NT2/D1 (cell line): ENCODE measurements around the gene GLT8D2.

Source experiments
- SUZ12 ChIP-seq: IDR thresholded peaks from 2 replicates; pipeline ENCODE4 v1.6.1; 2011; ENCODE audit not compliant: insufficient read length, insufficient read depth; ENCODE audit errors: extremely low read depth
- YY1 ChIP-seq: IDR thresholded peaks from 2 replicates; pipeline ENCODE4 v1.6.1; 2011; ENCODE audit not compliant: insufficient read length, insufficient read depth
- ZNF274 ChIP-seq: IDR thresholded peaks from 2 replicates; pipeline ENCODE4 v1.6.1; 2011; ENCODE audit warnings: mild to moderate bottlenecking, low read depth, low read length

GRCh38 chr12:104055686-104056388 lies 5.8 kb upstream of the GLT8D2 start:
- TF ChIP-seq YY1 (no peak), SUZ12 (no peak), ZNF274 (no peak)
